Placental epithelial cell (primary cell): ENCODE data around the gene SRRM4. TPM values are rescaled to one million over a fixed set of nuclear protein-coding genes. Genes with fewer than 3 reads are reported as not detected.

Experiments used
- total RNA-seq: library from RNA; depleted of rRNA; stranded (reverse); fragments of >200 nt; gene quantifications from 2 replicates; pipeline ENCODE4 v1.2.3, GENCODE V29; 2012

Gene SRRM4
- total RNA-seq = under 0.01 TPM in 2 replicates

DNA sequence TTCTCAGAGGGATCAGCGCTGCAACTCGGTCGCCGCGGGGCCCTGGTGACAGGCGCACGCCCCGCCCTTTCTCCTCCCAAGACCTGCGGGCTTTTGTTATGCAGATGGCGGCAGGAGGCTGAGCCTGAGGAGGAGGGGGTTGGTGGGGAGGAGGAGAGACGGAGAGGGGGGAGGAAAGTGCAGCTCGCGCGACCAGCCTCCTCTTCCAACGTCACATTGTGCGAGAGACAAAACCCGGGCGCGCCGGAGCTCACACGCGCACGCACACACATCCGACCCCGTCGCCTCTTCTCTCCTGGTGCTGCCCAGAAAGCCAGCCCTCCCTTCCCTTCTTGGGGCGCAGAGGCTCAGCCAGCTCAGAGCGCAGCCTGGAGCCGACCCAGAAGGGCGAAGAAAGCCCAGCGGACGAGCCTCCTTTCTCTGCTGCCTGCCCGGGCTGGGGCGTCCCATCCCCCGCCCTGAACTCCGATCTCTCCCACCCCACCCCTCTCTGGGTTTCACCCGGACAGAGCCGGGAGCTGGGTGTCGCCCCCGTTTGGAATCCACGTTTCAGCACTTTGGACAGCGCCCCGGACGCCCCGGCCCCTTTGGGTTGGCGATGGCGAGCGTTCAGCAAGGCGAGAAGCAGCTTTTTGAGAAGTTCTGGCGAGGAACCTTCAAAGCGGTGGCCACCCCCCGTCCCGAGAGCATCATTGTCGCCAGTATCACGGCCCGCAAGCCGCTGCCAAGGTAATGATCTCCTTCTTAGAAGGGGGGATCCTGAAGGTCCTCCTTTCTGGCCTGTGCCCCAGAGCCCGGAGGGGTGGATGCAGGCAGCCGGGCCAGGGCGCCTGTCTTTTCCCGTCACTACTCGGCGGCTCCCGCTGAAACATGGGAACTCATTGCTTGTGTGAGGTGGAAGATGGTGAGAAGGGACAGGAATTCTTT, at the start of gene SRRM4:
Gene SRRM4 (plus strand): TSS at position 257 of the 927 bp plus-strand sequence. CDS start 342 bp downstream, at position 599.

GRCh38 chr12:119178544-119179334, 197.4 kb downstream of the SRRM4 start, which contains the start of gene HSPB8:
TSS of gene HSPB8 (plus strand) at chr12:119178931. CDS start at chr12:119179313, 382 bp downstream.

Other genes with a start within 250 kb of the SRRM4 start
- 46.3 and 63.1 TPM in 2 replicates for gene HSPB8, start 197.4 kb downstream of the SRRM4 start, total RNA-seq